GM12873 (cell line): Measurements from ENCODE around the gene TRIM28.
A peak's percentile ranks its signal among the peaks of the same experiment; 100 is the strongest.

Source experiments
- TF ChIP-seq, protein P1 (sequence below): IDR thresholded peaks from 2 replicates; pipeline ENCODE4 v1.5.1; 2012; ENCODE audit warnings: low read depth, mild to moderate bottlenecking, moderate library complexity, low read length, control low read depth; ENCODE audit not compliant: insufficient read depth; ENCODE audit errors: missing control alignments

TRIM28 gene

DNA sequence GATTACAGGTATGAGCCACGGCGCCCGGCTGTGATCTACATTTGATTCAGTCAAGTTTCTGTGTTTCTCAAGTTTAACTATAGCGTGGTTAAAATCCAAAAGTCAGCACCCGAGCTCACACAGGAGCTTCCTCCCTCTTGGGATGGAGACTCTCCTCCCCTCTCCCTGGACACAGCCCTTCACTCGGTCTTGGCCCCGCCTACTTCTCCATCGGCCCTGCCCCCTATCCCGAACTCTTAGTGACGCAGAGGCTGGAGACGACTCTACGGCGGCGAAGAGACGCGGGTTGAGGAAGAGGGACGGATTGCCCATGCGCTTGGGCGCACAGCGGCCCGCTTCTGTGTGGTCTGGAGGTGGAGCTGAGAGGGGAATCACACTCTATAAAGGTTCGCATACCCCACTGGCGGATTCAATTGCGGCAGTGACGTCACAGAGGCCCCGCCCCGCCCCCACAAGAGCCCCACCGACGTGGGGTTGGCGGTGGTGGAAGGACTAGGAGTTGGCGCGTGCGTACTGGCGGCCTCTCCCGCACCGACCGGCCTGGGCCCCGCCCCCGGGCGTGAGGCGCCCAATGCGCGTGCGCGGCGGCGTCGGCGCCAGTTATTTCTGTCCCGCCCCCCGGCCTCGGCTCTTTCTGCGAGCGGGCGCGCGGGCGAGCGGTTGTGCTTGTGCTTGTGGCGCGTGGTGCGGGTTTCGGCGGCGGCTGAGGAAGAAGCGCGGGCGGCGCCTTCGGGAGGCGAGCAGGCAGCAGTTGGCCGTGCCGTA is at the start of gene TRIM28:
TSS of gene TRIM28 (plus strand) at position 239 of the 765 bp plus-strand sequence. CDS start 694 bp downstream, outside the sequence.
- TF ChIP-seq, protein P1, sequence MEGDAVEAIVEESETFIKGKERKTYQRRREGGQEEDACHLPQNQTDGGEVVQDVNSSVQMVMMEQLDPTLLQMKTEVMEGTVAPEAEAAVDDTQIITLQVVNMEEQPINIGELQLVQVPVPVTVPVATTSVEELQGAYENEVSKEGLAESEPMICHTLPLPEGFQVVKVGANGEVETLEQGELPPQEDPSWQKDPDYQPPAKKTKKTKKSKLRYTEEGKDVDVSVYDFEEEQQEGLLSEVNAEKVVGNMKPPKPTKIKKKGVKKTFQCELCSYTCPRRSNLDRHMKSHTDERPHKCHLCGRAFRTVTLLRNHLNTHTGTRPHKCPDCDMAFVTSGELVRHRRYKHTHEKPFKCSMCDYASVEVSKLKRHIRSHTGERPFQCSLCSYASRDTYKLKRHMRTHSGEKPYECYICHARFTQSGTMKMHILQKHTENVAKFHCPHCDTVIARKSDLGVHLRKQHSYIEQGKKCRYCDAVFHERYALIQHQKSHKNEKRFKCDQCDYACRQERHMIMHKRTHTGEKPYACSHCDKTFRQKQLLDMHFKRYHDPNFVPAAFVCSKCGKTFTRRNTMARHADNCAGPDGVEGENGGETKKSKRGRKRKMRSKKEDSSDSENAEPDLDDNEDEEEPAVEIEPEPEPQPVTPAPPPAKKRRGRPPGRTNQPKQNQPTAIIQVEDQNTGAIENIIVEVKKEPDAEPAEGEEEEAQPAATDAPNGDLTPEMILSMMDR, result no peak

DNA sequence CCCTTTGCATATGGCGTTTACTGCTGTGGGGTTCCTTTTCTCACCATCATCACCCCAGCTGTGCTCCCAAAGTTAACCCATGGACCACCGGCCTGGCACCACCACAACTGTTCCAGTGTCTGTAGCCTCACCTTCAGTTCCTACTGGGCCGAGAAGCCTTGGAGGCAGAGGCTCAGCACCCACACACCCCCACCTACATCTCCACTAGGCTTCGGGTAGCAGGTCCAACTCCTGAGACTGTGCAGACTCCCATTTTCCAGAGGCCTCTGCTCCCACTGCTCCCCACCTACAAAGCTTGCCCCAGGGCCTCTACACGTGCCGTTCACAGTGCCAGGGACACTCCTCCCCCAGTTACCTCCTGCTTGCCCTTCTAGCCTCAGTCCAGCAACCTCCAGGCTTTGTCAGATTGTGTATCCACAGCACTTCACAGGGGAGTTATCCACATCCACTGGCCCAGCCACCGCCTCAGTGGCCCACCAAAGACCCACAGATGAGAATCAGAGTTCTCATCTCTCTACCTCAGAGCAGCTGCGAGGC is 46.2 kb upstream of the TRIM28 start:
- TF ChIP-seq, protein P1, result no peak

DNA sequence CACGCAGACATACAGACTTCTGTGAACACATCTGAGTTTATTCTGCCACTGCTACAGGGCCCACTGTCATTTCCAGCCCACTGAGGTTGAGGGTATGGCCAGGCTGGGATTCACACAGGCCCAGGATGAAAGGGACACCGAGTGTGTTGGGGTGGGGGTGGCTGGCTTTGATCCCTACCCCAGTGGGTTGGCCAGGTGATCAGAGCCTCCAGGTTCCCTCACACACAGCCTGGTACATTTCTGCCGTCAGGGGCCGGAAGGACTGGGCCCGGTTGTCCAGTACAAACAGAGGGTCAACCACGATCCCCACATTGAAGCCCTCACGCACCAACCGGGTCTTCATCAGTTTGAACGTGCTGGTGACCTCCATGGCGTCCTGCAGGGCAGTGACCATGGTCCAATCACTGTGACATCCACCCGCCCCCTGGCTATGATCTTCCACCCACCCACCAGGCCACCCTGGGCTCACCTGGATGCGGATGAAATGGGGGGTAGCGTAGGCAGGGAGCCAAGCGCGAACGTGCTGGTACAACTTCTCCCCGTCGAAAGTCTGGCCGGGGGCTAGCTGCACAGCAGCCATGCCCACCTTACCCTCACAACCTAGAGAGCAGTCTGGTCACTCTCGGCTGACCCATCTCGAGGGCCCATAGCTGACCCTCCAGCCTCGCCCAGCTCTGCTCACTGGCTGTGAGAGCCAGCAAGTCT is 45.4 kb upstream of the TRIM28 start:
- TF ChIP-seq, protein P1, result no peak

DNA sequence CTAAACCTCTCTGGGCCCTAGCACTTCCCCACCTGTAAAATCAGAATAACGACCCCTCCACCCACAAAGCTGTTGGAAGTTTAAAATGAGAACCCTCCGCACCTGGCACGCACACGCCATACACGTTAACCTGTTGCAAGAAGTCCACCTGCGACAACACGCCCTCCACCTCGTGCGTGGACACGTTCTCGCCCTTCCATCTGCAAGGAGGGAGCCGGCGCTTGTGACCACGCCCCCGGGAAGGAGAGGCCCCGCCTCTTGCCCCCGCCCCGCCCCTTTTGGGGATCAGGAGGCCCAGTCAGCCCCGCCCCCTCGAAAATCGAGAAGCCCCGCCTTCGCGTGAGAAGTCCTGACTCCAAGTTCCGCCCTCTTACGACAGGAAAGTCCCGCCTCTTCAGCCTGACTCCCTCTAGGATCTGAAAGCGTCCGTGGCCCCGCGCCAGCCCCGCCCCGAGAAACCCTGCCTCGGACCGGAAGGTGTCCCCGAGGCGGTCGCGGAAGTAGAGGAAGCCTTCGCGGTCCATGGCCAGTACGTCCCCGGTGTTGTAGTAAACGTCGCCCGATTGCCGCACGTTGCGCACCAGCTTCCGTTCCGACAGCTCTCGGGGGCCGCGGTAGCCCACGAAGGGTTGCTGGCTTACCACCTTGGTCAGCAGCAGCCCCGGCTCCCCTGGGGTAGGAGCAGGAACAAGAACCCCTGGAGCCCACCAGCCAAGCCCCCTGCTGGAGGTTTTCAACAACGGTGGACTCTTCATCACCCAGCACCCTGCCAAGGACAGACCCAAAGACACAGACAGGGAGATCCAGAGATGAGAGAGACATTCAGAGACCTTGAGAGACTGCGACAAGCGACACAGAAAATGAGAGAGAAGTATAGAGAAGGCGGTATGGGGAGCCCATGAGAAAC is 44.6 kb upstream of the TRIM28 start:
- TF ChIP-seq, protein P1, result peak; percentile 34

DNA sequence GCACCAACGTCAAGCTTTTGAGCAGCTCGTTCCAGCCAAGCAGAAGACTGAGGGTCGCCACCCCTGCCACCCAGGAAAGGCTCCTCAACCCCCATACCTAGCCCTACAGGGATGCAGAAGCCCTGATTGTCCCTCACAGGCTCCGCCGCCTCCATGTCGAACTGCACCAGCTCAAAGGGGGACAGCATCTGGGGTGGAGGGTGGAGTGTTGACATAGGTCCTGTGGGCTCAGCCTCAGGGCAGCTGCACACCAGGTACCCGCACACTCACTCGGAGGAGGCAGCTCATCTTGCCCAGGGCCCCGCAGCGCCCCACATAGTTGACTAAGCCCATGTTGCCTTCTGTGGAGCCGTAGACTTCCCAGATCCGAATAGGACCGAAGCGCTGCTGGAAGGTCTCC is 43.6 kb upstream of the TRIM28 start:
- TF ChIP-seq, protein P1, result no peak

DNA sequence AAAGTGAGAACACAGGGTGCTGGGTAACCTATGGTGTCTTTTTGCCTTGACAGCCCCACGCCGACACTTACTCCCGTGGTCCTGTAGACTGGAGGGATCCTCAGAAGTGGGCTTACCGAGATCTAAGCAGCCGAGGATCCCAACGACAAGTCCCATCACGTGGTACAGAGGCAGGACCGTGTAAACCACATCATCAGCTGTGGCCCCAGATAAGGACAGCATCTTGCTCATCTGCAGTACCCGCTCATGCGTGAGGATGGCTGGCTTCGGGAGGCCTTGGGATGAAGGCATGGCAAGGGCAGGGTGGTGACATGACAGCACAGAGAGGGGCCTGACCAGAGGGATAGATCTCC is 34.2 kb upstream of the TRIM28 start:
- TF ChIP-seq, protein P1, result no peak
